H4 (cell line): Measurements from ENCODE around the gene ZNF697. TPM values are rescaled to one million over a fixed set of nuclear protein-coding genes. Genes with fewer than 3 reads are reported as not detected.

ENCODE experiments used
- DNase-seq: peaks from one replicate; pipeline ENCODE4 v3.0.0-alpha.2; 2015; ENCODE audit warnings: low spot score
- total RNA-seq: library from RNA; depleted of rRNA; stranded (reverse); fragments of >200 nt; shearing (Covaris generic); gene quantifications from 2 replicates; pipeline ENCODE4 v1.2.3, GENCODE V29; 2014

ZNF697 gene
- total RNA-seq, 1 experiment from 2014 or later = 5.3 TPM

- no peak for DNase-seq
These were observed 16.0 kb upstream of the ZNF697 start for GRCh38 chr1:119664067-119664466.

DNA sequence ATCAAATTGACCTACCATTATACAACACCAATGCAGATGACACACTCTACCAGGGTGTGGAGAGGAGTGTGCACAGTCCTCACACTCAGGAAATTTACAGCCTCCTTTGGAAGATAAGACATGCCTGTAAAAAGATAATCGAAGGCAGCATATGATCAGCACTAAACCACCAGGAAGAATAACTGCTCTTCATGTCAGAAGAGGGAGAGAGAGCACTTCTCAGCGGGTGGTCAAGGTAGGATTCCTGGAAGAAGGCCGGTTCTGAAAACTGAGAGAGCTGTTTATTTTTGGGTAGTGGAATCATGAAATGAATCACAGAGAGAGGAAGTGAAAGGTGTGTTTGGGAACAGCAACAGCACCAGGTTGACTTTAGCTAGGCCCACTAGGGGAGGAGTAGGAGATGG lies 14.0 kb upstream of the ZNF697 start:
- no peak for DNase-seq

DNA sequence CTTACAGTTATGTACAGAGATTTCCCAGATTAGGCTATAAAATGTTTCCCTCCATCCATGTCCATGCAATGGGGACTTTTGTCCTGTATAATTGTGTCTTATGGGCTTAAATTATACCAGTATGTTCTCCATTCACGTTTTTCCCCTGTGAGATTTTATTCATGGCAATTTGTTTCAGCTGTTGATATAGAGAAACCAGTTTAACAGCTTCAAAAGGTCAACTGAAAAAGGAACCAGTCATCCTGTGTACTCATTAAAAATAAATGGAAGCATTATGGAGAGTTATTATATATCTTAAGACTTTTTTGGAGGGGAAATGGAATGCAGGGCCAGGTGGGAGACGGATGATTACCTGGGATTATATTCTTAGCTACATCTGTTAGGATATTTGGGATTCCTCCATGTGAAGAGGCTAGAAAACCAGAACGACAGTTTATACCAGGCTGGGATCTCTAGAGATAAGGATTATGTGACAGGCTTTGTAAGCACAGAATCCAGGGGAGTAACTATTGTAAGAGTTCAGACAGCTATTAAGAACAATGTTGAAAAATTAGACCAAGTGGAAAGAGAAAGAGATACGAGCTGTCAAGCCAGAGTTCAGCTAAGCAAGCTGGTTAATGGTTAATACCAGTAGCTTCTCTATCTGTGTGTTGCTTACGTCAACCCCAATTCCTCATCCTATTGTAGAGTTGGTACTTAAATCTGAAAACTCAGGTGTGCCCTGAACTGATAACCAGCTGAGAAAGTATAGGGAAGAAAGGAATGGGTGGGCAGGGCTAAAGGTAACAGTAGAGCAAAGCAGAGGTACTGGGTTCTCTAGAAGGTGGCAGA lies 12.4 kb upstream of the ZNF697 start:
- DNase-seq = no peak

GRCh38 chr1:119659628-119660027 lies 11.6 kb upstream of the ZNF697 start:
- DNase-seq = no peak

GRCh38 chr1:119656410-119656955 lies 8.4 kb upstream of the ZNF697 start:
- DNase-seq = no peak

DNA sequence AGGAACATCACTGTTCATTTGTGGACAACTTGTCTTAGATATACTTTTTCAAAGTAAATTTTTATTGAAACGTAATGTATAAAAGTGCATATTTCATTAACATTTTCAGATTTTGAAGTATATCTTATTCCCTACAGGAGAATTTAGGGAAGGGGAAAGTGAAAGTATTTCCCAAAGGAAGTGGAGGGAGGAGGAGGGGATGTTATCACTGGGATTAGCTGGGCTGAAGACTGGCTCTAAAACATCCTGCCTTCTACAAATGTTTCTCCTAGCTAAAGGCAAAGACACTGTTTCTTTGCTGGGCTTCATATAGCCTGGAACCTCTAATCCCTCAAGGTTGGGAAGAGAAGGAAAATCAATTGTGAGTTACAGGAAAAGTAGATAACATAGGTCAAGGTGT lies 7.1 kb upstream of the ZNF697 start:
- peak; percentile 43 for DNase-seq

DNA sequence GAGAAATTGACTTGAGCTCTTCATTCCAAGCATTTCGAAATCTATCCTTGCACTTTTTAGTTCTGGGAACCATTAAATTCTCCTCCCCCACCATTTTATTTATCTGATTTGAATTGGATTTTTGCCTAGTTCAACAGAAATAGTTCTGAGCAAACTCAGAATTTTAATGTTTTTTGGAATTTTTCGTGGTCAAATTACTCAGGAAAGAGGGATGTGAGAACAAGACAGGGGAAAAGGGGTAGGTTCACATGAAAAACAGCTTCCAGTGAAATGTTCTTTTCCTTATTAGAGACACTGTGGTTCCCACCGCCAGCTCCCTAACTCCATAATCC lies 5.7 kb upstream of the ZNF697 start:
- no peak for DNase-seq

GRCh38 chr1:119653135-119653838 lies 5.2 kb upstream of the ZNF697 start:
- no peak for DNase-seq

DNA sequence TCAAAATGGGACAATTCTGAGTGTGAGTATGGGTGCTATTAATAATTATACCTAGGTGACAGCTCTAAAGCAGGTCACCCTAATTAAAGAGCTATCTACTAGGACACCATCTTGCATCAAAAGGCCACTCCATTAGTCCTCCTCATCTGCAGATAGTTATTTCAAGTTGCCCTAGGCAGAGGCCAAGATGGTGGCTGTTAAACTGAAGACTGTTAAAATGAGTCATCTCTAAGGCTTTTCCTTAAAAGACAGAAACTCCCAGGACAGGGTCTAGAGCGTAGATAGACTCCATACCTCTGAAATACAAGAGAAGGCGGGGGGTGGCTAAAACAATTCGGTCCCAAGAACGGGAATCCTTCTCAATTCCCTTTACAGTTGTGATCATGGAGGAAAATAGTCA lies 4.5 kb upstream of the ZNF697 start:
- DNase-seq = no peak

DNA sequence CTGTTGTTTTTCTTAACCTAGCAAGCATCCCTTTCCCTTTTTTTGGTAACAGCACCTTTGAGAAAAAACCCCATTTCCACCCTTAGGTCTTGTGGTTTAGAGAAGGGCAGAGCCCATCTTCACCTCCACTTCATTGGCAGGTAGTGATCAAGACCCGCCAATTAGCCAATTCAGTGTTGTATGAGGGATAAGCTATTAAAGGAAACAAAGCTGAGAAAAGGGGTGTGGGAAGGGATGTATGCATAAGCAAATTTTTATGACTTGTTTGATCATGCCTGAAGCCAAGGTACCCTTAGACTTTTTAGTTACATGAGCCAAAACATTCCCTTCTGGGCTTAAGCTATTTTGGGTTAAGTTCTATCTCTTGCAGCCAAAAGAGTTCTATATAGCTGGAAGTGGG lies 3.6 kb upstream of the ZNF697 start:
- no peak for DNase-seq

- DNase-seq = no peak
These were observed 3.1 kb upstream of the ZNF697 start for GRCh38 chr1:119651133-119651532.

DNA sequence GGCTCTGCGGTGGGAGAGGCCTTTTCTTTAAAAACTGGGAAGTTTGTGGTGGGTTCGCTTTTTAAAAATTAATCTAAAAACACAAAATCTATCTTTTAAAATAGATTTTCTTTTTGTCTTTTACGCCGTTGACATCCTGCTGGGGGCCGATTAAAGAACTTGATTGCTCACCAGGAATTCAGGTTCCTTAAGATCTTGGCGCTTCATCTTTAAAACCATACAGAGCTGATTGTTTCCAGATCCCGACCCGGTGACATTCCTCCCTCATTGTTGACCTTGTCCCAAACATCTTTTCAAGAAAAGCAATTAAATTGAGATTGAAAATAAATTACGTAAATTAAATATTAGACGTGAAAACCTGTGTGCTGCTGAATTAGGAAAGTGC lies 546 bp upstream of the ZNF697 start:
- DNase-seq = no peak

DNA sequence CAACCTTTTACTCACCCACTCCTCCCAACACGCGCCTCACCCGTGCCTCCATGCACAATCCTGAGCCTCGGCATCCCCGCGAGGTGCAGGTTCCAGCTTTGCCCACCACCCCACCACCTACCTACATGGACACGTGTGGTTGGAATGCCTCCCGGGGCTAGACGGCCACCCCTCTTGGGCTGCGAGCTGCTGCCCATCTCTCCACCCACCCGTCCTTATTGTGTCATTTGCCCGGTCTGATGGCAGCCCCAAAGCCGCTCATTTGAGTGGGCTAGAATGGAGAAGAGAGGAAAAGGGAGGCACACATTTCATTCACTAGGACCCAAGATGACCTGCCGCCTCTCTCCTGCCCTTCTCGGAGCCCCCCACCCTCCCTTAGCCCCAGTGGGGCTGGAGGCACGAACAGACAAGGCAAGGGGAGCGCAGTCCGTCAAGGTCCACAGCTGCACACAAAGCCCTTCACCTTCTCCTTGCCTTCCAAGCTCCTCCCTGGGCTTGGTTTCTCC lies 785 bp downstream of the ZNF697 start:
- DNase-seq = no peak

DNA sequence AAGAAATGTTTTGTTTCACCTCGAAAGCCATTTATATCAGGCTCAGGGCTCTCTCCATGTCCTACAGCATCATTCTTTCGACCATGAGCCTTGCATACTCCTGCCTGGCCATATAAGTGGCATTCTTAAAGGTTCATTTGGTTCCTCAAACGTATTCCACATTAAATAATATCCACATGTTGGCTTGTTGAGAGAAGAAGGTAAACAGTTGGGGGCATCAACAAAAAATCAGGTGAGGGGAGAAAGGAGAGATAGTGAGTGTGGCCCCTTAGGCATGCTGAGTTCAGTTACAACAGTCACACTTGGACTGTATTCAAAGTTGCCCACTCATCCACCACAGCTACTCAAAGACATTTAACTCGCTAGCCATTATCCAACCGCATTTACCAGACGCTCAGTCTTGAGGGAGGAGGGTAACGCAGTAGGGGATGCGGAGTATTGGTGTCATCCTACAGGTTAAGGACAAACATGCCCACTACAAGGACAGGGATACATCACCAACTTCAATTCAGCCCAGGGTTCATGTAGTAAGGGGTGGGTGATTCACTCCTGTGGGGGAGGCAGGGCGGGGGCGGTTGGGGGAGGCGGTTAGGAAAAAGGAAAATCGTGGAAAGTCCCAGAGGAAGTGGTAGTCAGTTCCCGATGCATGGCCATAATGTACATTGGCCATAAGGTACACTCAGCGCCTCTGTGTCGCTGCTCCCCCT lies 1.4 kb downstream of the ZNF697 start:
- peak; percentile 77 for DNase-seq

GRCh38 chr1:119639109-119639508 lies 9.0 kb downstream of the ZNF697 start:
- no peak for DNase-seq

GRCh38 chr1:119637710-119638109 lies 10.4 kb downstream of the ZNF697 start:
- DNase-seq = no peak

DNA sequence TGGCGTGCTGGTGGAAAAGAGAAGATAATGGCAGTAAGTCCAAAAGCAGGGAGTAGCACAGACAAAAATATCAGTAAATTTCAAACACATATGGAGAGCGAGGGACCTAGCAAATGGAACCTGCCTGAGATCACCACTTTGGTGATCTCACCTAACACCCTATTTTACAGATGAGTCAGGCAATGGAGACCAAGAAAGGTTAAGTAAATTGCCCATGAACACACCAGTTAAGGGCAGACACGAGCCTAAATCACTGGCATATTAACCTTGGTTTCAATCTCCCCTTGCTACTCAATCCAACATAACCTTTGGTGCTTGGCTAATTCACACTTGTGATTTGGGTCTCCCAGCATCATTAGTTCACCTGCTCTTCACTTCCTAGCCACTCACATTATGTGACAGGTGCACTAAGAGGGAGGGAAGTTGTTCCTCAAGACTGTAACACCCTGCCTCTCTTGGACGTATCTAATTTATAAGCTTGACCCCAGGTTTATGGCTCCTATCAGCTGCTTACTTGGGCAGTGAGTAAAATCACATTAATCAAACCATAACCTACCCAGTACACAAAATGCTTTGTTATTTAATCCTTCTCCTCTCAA lies 11.5 kb downstream of the ZNF697 start:
- no peak for DNase-seq

DNA sequence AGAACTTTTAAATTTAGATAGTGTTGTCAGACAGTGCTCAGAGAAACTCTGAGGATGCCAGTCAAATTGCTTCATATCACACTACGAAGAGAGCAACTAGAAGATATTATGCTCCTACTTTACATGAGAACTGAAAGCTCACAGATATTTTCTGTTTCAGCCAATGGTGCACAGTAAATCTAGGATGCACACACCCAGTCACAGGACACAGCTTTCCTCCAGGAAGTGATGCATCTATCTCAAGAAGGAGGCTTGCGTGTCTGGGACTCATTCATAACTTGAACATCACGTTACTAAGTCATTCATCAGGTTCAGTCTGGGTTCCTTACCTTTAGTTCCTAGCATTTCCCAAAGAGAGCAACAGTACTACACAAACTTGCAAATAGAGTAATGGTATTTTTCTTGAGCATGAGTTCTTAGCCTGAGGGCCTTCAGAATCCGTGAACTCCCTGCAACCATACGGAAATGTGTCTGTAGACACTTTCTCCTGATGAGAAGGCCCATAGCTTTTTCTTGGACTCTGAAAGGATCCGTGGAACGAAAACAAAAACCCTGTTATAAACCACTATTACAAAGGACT lies 12.2 kb downstream of the ZNF697 start:
- DNase-seq = no peak

- DNase-seq = no peak
These were observed 14.1 kb downstream of the ZNF697 start for GRCh38 chr1:119634016-119634415.

DNA sequence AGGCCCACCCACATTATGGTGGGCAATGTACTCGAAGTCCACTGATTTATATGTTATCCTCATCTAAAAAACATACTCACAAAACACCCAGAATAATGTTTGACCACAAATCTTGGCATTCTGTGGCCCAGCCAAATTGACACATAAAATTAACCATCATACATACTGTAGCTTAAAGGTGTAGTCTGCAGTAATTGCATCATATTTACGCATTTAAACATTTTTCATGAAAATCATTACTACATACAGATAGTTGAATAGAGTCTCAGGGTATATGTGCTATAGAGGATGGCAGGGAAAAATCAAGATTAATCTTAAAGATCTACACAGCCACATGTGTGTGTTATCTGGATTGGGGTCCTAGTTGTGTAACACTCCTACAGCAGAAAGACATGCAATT lies 14.5 kb downstream of the ZNF697 start:
- DNase-seq = no peak

DNA sequence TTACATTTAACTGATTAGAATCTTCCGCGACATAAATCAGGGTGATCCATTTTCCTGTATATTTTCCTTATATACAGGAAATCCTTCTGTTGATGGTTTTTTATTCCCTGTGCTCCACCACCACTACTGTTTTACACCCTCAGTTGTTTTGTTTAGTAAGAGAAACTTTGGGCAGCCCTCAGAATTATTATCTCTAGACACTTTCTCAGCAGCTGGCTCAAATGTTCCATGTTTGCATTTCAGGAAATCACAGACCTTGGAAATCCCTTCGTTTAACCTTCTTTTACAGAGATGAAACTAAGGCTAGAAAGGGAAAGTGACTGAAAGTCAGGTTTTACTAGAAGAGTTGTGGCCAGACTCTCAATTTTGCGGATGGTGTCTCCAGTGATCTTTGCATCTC lies 15.2 kb downstream of the ZNF697 start:
- no peak for DNase-seq

- DNase-seq = no peak
These were observed 16.0 kb downstream of the ZNF697 start for GRCh38 chr1:119632103-119632490.
